HTR-8/SVneo (cell line): ENCODE results near the gene PHLDB2.

Source experiments
- DNase-seq: peaks from one replicate; pipeline ENCODE4 v3.0.0; 2011; ENCODE audit warnings: low spot score, mixed read lengths; ENCODE audit not compliant: insufficient read length
- FAIRE-seq: peaks from 2 replicates; lab custom pipeline; 2011; peaks lifted over from hg19 to GRCh38; lab: Jason Lieb, UNC

Gene PHLDB2

DNA sequence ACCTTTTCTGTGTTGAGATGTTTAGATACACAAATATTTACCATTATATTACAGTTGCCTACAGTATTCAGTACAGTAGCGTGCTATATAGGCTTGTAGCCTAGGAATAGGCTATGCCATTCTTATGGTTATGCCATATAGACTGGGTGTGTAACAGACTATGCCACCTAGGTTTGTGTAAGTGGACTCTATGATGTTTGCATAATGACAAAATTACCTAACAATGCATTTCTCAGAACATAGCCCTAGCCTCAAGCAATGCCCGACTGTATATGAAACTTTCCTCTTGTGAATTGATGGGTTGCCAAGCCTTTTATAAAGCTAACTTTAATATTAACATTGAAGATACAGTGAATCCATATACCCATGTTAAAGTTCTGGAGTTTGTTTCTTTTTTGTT is 10.3 kb upstream of the PHLDB2 start:
- DNase-seq (no peak), FAIRE-seq (no peak)

DNA sequence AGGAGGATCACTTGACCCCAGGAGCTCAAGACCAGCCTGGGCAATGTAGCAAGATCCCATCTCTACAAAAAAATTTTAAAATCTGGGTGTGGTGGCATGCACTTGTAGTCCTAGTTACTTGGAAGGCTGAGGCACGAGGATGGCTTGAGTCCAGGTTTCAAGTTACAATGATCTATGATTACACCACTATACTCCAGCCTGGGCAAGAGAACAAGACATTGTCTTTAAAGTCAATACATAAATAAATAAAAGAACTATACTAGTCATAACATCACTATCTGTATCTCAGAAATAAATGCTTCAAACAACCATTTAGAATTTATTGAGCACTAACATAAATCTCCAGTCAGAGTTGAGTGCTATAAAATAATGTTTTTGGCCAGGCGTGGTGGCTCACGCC is 8.5 kb upstream of the PHLDB2 start:
- FAIRE-seq = no peak
- DNase-seq = no peak

DNA sequence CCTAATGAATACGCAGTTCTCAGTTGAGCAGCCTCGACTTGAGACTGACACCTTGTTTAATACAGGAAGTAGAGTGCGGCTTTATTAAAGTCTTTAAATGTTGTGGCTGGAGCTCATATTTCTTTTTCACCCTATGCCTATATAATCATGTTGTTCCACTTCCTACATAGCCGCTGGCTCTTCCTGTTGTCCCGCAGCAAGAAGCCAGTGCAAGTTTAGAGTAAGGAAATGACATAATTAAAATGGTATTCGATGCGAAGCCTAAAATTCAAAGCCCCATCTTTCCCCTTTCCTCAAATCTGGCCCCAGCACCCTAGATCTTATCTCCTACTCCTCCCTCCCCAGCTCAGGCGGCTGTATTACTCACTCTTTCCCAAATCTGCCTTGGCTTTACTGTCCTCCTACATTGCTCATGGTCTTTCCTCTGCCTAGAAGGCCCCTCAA is 7.5 kb upstream of the PHLDB2 start:
- DNase-seq (peak; percentile 50), FAIRE-seq (no peak)

DNA sequence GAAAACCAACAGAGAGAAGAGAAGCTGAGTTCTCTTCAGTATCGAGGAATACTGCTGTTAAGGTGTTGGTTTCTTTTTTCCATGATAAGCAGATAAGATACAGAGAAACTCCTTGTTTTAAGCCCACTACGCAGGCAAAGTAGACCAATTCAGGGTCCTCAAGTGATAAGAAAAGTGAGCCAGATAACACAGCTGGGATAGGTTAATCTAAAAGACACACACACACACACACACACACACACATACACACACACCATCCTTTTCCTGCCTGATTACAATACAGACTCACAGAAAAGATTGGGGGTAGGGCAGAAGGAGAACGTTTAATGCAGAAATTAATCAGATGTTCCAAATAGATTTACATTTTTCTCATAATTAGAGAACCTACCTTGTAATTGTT is 6.5 kb upstream of the PHLDB2 start:
- DNase-seq (no peak), FAIRE-seq (no peak)

DNA sequence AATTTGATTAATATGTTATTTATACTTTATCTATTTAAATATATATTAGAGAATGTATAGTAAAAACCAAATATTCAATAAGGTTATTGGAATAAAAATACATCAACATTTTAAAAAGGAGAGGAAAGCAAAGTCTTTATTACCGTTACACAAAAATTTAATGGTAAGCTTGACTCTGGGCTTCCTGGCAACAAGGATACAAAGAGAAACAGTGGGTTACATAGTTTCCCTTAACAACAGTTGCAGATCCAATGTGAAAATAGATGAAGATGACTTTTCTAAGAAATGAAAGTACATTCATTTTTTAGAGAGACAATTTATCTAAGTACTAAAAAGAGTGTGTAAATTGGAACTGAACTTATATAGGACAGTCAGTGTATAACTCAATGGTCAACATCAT is 6.0 kb upstream of the PHLDB2 start:
- no peak for DNase-seq
- FAIRE-seq = no peak

DNA sequence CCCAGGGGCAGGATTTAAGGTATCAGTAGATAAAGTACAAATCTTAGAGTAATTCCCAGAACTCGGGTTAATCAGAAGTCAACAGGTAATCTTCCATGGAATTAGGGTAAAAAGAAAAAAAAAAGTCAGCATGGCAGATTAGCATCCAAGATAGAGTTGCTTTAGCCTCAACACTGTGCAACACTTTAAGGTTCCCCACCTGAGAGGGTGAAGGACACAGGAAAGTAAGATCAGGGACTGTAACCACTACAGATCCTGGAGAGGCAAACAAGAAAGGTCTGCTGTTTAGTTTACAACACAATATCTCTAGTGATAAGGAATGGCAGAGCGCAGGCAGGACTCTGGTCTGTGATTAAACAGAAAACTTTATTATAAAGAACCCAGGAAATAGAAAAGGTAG is 4.1 kb upstream of the PHLDB2 start:
- DNase-seq = no peak
- FAIRE-seq = no peak

DNA sequence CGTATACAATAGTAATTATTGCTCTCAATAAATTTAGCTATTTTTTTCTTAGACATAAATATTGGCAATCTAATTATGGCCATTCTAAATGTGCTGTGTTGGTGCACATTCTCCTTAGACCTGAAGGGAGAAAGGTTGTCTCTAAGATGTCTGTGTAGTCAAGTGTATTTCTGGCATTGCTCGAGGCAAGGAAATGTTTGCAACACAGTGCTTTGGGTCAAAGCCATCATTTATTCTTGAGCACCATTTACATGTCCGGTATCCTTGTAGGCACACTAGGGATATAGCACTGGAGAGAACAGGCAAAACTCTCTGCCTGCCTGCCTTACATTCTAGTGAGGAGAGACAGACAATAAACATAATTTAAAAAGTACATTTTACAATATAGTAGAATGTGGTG is 2.6 kb upstream of the PHLDB2 start:
- no peak for FAIRE-seq
- DNase-seq = no peak

DNA sequence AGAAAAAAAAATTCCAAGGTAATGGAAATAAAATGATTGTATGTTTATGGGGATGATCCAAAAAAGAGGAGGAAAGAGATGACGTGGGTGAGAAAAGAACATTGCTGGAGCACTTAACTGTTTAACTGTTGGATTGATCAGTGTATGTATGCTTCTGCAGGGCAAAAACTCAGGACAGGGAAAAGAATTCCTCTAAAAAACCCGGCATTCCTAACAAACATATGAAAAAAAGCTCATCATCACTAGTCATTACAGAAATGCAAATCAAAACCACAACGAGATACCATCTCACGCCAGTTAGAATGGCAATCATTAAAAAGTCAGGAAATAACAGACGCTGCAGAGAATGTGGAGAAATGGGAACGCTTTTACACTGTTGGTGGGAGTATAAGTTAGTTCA is 1.6 kb upstream of the PHLDB2 start:
- no peak for FAIRE-seq
- no peak for DNase-seq

DNA sequence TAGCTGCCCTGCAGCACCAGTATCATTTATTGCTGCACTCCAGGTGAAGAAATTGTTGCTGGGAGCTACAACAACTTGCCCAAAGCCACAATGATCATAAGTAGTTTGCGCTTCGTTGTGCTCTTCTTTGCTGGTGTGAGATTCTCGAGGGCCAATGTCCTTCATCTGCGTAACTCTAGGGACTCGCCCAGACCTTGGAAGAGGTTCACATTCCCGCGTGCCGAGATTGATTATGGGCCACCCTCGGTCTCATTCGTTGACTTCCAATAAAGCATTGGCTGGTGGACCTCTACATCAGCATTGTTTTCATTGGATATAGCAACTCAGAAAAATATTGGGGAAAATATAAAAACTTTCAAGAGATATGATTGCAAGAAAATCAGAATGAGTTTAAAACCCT is 423 bp upstream of the PHLDB2 start:
- DNase-seq (no peak), FAIRE-seq (no peak)

DNA sequence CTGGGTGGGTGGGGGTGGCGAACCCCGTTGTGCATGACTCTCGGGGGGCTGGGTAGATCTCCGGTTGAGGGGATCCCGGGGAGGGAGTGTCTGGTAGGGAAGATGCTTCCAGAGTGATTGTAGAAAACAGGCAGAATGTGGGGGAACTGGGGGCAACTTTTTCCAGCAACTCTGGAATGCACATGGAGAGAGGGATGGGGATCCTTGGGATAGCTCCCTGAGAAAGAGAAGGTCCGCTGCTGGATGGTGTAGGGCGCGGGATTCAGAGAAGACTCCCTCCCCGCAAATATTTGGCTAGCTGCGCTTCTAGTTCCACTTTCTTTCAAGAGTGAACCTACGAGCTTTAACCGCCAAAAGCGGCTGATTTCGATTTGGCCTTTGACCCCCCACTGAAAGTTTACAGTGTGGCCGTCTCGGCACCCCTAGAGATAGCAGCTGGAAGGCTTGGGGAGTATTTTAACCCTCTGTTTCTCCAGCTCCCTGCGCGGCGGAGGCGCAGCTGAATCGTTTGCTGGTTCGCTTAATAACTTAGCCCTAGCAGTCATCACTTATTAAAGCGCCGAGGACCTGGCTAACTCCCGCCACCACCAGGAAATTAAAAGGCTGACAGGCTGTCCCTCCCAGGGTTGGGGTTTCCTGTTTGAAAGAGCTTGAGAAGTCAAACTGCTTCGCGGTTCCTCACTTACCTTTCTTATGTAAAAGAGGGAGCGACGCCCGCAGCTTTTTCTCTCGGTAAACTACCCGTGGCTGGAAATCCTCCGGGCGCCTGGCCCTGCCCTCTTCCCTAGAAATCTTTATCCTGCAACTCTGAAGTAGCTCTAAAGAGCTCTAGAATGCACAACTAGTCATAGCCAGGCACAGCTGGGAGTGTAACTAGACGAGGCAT is 1.2 kb downstream of the PHLDB2 start:
- FAIRE-seq (no peak), DNase-seq (peak; percentile 69)

DNA sequence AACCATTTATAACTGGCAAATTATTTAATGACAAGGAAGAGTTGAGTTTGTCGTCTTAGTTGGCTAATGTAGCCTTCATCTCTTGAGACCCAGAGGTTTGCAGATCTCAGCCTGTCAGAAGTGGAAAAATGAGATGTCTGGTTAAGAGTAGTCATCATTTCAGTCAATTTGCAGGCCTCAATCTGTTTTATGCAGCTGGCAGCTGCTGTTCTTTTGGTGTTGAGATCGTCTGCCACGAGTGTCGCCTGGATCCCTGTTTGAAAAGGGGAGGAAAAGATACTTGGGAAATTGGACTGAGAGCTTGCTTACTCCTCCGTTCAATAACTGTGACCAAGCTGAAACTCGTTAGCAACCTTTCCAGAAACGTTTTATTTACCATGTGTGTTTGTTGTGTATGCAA is 2.3 kb downstream of the PHLDB2 start:
- FAIRE-seq = no peak
- no peak for DNase-seq

DNA sequence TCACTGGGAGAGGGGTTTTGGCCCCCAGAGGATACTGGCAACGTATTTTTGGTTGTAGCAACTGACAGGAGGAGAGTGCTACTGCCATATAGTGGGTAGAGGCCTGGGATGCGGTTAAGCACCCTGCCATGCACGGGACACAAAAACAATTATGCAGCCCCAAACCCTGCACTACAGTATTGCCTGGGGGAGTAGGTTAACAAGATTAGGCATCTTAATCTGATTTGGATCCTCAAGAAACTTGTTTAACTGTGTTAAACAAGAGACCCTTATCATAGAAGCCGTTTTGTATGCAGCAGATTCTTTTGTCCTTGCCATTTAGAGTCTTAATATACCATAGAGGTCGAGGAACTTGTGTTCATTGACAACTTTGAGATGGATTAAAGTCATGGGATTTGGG is 3.4 kb downstream of the PHLDB2 start:
- FAIRE-seq = no peak
- DNase-seq = no peak

DNA sequence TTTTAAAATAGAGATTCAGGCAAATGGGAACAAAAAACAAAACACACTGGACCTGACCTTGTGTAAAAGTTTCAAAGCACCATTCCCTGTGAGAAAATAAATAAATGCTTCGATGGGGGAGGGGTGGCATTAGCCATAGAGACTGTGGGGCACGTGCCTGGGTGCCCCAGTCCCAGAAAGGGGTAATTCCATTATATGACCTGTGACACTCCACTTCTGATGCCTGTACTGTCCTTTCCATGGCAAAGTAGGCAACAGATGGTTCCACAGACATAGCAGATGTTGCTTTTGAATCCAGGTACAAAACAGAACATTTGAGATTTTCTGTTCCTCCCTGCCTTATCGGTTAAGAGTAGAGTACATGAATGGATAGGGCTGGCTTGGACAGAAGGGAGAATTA is 3.9 kb downstream of the PHLDB2 start:
- DNase-seq = no peak
- FAIRE-seq = no peak

DNA sequence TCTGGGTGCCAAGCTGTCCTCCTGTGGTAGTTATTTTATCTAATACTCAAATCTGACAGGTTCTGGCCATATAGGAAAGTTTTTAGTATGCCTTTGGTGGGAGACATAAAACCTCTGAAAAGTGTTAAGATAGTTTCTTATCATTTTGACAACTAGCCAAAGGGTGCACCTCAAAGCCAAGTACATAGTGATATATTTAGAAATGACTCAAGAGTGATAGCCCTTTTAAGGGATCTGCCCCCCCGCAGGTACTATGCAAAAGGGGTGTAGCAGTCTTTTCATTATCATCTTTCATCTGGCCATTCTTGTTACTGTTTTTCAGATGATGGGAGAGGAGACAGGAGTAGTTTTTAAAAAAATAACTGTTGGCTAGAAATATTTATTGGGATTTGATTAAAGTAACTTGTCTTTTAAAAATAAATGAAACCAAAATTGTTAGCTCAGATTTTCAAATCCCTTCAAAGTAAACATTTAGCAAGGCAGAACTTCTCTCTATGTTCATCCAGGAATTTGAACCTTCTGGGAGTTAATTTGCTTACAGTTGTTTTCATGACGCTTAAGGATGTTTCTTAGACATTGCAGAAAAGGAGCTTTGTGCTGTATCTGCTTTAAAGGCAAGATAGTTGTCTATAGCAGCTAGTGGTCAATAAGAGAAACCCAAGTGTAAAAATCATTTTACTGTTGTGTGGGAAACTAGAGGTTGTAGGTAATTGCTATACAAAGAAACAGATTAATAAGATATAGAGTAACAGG is 5.1 kb downstream of the PHLDB2 start:
- FAIRE-seq = no peak
- DNase-seq = no peak

DNA sequence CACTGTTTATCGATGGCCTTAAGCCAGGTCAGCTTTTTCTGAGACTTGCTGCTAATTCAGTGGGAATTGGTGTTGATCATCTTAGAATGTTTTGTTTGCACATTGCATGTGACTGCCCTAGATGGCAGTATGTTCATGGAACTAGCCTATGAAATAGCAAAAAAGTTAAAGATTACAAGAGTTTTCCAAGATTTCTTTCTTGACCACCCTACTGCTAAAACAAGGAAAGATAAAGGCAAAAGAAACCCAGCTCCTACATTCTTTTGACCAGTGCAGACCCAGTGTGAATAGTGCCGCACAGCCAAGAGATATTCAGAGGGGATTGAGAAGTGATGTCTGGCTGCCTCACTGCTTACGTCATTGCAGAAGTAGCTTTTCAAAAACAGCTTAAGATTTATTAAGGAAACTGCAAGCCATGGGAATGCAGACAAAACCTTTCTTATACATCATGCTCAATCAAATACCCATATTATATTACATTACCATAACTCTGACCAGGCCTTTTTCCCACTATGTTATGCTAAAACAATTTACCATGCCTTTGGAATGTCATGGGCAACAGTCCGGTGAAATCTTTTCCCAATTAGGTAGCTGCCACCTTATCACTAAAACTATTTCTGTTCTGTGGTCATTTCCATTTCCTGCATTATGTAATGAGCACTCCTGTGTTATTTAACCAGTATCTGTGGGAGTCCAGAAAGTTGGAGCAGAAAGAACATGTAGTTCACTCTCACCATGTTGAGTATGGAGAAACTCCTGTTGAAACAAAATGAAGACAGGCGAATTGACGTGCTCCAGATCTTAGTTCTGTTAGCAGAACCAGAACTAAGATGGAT is 6.0 kb downstream of the PHLDB2 start:
- DNase-seq (peak; percentile 46), FAIRE-seq (peak; percentile 63)

DNA sequence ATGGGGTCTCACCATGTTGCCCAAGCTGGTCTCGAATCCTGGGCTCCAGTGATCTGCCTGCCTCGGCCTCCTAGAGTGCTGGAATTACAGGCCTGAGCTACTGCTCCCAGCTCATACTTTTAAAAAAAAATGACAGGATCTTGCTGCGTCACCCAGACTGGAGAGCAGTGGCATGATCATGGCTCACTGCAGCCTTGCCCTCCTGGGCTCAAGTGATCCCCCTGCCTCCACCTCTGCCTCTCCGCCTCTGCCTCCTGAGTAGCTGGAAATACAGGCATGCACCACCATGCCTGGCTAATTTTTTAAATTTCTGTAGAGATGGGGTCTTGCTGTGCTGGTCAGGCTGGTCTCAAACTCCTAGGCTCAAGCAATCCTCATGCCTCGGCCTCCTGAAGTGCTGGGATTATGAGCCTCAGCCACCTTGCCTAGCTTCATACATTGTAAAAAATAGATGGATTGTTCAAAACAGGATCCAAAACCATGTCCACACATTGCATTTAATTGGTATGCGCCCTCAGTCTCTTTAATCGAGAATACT is 8.9 kb downstream of the PHLDB2 start:
- FAIRE-seq (no peak), DNase-seq (no peak)

DNA sequence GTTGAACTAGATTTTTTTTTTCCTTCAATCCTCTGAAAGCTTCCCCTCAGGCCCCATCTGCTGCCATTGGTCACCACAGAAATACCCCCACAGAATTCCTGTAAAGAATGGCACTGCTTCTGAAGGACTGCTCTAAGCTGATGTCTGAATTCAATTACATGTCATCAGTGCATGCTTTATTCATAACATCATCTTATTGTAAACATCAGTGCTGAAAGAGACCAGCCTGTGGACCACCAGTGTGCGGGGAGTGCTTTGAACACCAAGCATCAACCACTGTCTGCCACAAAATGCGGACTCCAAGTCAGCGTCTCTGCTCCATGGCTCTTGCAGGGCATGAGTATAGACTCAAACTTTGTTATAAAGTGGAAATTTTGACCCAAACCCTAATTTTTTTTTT is 11.6 kb downstream of the PHLDB2 start:
- DNase-seq (no peak), FAIRE-seq (no peak)

DNA sequence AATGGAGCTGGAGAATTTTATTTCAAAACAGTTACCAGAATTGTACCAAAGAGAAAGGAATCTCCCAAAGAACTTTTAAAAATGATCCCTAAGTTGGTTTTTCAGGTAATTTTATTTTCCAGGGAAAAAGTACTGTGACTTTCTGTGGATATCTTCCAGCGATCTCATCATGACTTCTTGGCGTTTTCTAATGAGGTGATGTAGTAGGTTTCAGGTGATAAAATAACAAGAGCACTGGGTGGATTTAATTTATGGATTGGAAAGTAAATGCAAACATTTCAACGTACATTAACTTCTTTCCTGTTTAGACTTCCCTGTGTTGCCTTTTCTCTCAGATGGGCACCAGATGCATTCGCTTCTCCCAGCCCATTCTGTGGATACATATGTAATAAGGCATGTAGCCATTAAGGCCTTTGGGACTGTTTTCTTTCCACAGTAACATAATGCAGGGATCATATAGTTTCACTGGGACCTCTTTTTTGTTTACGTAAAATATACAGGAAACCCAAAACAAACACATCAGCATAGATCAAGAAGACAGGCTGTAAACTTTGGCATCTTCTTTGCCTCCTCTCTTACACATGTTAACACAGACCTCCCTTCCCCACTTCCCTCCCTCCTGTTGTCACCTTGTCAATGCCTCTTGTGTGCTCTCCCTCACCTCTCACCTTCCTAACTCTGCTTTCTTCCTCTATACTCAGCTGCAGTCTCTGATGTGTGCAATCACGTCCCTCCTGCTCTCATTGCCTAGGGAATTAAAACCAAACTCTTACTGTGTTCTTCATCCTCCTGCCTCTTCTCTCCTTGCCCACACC is 13.0 kb downstream of the PHLDB2 start:
- no peak for FAIRE-seq
- DNase-seq = no peak

DNA sequence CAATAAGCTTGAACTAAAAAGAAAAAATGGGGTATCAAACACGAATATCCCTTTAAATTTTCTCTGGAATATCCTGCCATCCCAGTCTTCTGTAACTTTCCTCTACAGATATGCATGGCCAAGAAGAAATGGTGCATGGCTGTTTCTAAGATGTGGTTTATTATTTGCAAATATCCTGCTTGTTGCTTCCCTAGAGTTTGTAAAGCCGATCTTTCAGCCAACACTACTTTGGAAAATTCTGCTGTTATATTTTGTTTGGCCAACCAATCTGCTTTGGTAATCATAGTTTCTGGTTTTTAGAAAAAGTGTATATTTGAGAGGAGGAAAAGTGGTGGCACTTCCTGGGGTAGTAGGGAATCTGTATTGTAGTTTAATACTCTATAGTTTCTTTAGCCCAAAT is 13.9 kb downstream of the PHLDB2 start:
- no peak for FAIRE-seq
- no peak for DNase-seq
